Measurements from ENCODE around the gene BRSK1.
"Not testable (repeated sequence)": the region's sequence is repeated elsewhere in the genome, so short reads cannot be mapped to it uniquely, and the experiment has no call there.

Gene BRSK1

GRCh38 chr19:55305491-55305890 lies 21.7 kb downstream of the BRSK1 start:
- peak; percentile 39 to 72 for DNase-seq

GRCh38 chr19:55305983-55306562 lies 22.3 kb downstream of the BRSK1 start:
- no peak for DNase-seq

DNA sequence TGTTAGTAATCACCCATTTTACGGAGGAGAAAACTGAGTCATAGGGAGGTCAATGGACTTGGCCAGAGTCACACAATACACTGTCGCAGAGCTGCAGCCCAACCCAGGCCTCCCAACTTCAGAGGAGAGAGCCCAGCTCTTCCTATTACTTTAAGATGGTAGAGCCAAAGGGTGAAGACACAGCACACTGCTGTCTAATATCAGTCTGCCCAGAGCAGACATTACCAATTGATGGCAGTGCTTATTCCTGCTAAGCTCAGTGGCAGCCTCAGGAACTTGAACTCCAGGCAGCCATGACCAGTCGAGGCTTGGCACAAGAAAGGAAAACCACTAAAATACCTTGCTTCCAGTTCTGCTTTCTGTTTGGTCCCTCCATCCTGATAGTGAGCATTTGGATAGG lies 22.9 kb downstream of the BRSK1 start:
- no peak for DNase-seq

- DNase-seq = no peak
Observed at GRCh38 chr19:55308281-55308680, 24.5 kb downstream of the BRSK1 start.

- DNase-seq = no peak
Observed at GRCh38 chr19:55309448-55309847, 25.7 kb downstream of the BRSK1 start.

DNA sequence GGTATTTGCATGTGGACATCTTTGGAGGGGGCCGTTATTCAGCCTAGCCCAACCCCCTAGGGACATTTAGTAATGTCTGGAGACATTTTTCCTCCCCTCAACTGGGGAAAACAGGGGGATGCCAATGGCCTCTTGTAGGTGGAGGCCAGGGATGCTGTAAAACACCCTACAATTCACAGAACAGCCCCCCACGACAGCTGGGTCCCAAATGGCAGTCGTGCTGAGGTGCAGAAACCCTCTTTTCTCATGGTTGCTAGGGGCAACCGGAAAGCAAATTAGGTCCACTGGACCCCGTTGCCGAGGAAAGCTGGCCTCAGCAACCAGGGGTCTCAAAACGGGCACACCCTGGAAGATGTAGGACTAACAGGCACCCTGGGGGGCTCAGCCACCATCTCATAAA lies 26.7 kb downstream of the BRSK1 start:
- DNase-seq = no peak

GRCh38 chr19:55311397-55311796 lies 27.6 kb downstream of the BRSK1 start:
- DNase-seq = no peak

DNA sequence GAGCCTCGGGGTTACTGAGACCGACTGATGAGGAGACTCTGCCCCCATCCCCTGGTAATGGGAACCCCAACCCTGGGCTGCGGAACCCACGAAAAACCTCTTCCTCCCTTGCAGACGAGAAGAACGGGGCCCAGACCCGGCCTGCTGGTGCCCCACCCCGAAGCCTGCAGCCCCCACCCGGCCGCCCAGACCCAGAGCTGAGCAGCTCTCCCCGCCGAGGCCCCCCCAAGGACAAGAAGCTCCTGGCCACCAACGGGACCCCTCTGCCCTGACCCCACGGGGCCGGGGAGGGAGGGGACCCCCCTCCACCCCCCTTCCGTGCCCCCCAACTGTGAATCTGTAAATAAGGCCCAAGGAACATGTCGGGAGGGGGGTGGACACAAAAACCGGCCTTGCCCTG lies 28.0 kb downstream of the BRSK1 start:
- no peak for DNase-seq

DNA sequence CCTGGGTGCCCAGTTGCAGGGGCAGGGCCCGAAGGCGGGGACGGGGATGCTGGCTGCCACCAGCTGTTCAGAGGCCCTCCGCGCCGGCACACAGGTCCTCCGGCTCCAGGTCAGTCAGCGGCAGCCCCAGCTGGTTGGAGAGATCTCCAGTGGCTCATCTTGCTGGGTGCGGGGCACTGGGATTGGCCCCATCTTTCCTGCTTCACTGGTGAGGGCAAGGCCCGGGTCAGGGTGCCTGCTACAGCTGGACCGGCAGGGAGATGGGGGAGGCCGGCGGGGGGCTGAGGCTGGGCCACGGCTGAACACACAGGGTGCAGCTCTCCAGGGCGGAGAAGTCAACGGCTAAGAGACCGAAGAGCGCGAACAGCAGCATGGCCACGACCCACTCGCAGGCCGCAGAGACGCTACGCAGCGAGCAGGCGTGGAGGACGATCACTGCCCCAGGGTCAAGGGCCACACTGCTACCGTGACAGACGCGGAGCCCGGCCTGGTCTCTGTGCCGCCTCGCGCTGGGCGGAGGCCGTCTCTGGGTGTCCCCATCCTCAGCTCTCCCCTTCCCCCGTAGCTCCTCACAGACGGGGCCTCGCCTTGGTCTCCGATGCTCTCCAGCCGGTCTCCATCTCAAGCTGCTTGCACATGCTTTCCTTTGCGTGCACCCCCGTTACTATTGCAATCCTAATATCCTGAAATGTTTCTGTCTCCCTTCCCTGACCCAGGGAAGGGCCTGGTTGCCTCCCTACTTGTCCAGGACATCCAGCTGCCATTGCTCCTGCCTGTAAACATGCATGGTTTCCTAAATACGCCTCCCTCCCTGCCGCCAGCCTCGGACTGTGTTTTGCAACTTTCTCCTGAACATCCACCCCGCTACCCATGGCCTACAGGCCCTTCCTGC lies 29.1 kb downstream of the BRSK1 start:
- no peak for DNase-seq

DNA sequence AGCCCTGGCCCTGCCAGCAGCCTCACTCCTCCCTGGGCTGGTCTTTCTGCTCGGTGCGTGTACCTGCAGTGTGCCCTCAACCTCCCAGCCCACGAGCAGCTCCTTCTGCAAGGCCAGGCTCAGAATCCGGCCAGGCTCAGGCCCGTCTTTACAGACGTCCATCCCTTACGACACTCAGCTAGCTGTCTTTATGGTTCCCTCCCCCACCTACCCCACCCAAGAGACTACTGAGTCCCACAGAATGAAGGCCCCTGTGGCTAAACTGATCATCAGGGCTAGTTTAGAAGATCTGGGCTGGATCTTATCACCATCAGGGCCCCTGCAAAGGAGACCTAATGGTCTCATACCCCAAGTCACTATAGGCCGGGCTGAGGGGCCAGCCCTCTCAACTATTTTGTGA lies 30.6 kb downstream of the BRSK1 start:
- no peak for DNase-seq

- no peak for DNase-seq
Observed at GRCh38 chr19:55315956-55316525, 32.2 kb downstream of the BRSK1 start.

- no peak for DNase-seq
Observed at GRCh38 chr19:55316646-55317045, 32.8 kb downstream of the BRSK1 start.

- DNase-seq = no peak
Observed at GRCh38 chr19:55319785-55320184, 36.0 kb downstream of the BRSK1 start.

DNA sequence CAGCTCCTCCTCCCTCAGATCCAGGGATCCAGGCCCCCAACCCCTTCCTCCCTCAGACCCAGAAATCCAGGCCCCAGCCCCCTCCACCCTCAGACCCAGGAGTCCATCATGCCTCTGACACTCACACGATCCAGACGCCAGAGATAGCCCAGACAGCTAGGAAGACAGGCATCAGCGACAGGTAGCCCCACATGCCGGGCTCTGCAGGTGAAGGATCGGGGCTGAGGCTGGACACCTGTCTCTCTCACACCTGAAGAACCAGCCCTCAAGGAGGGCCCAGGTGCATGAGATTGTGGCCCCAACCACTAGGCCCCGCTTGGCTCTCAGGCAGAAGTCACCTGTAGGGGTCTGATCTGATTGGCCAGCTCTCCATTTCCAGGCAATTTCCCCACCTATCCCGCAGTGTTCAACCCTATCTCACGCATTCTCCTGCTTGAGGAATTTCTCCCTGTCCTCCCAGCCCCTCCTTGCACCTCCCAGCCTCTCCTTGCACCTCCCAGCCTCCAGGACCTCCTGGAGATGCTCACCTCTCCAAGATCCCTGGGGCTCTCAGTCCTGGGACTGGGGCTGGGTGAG lies 37.1 kb downstream of the BRSK1 start:
- DNase-seq = no peak

DNA sequence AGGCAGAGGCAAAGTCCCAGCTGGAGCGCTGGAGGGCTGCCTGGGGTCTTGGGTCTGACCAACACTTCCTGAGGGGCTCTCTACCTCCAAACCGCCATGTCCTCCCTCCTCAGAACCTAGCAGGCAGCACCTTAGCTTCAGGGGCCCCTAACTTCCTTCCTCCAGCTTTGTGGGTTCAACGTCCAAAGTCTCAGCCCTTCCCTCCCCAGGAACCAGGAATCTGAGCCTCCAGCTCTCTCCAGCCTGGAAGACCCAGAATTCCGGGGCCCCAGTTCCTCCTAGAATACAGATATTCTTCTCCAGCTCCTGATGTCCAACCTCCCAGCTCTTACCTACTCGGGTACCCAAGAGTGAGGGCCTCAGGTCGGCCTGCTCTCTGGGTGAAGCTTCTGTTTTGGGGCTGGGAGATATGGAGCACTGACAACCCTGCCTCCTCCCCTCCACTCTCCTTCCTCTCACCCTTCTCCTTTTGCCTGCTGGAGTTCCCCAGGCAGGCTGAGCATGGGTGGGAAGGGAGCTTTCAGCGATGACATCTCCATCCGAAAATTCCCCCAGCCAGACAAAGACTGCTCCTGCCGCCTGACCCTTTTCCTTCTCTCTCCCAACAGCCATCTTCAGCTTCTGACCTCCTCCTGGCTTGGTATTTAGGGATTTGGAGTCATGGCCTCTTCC lies 37.8 kb downstream of the BRSK1 start:
- DNase-seq = no peak

- DNase-seq = no peak
Observed at GRCh38 chr19:55322204-55322885, 38.5 kb downstream of the BRSK1 start.

DNA sequence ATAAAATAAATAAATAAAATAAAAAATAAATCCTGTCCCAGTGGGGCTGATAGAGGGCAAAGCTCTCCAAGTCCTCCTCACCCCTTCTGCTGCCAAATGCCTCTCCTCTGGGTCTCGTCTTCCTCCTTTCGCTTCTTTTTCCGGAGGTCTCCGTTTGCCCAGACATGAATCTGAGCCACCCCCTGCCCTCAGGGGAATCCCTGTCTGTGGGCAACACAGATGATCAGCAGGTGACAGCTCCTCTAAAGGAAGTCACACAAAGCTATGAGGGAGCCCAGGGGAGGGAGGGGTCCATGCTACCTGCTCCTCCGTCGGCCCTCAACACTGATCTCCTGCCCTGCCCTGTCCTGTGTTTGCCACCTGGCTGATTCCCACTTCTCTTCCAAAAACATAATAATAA lies 40.9 kb downstream of the BRSK1 start:
- no peak for DNase-seq

GRCh38 chr19:55325172-55325571 lies 41.4 kb downstream of the BRSK1 start, which contains the start of gene TMEM150B:
Gene TMEM150B (minus strand): TSS chr19:55325341. CDS start chr19:55321036, 4,305 bp downstream.
- DNase-seq = no peak

GRCh38 chr19:55328774-55329318 lies 45.0 kb downstream of the BRSK1 start:
- DNase-seq = peak; percentile 40 to 68

- not testable (repeated sequence) for DNase-seq
Observed at GRCh38 chr19:55329791-55330190, 46.0 kb downstream of the BRSK1 start.

DNA sequence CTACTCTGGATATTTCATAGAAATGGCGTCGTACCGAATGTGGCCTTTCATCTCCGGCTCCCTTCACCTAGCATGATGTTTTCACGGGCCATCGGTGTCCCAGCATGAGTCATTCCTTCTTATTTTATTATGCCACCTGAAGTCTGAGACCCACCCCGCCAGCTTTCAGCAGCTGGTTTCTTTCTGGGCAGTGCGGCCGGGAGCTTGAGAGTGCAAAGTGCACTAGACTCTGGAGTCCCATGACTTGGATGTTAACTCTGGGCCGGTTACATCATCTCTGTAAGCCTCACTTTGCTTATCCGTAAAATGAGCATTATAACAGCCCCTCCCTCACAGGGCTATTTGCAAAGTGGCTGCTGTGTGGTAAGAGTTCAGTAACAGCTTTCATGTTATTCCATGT lies 50.1 kb downstream of the BRSK1 start:
- no peak for DNase-seq

GRCh38 chr19:55336101-55336500 lies 52.3 kb downstream of the BRSK1 start:
- no peak for DNase-seq

All from Kasumi-1 (cell line).